PC-3 (cell line): ENCODE results near the gene FAM76A.

Experiments
- CTCF ChIP-seq: fragments of 300-600 bp; sonication (generic); conservative IDR thresholded peaks from 2 replicates; pipeline ENCODE4 v1.5.1; 2017; ENCODE audit warnings: antibody characterized with exemption, low read depth, mild to moderate bottlenecking, low read length
- EZH2 ChIP-seq: fragments of 300-600 bp; sonication (generic); IDR thresholded peaks from one replicate; pipeline ENCODE4 v1.6.1; 2017; ENCODE audit warnings: antibody characterized with exemption, mild to moderate bottlenecking, low read length; ENCODE audit not compliant: unreplicated experiment
- EZH2phosphoT487 ChIP-seq: fragments of 300-600 bp; sonication (generic); IDR thresholded peaks from 2 replicates; pipeline ENCODE4 v1.6.1; 2018; ENCODE audit warnings: mild to moderate bottlenecking, antibody characterized with exemption, low read length, borderline replicate concordance

GRCh38 chr1:27716262-27716895, 9.4 kb upstream of the FAM76A start:
- no peak for TF ChIP-seq CTCF
- TF ChIP-seq EZH2 = no peak
- TF ChIP-seq EZH2phosphoT487 = no peak
